Measurements from ENCODE around the gene SPECC1. TPM values are rescaled to one million over a fixed set of nuclear protein-coding genes. Genes with fewer than 3 reads are reported as not detected.
A peak's percentile ranks its signal among the peaks of the same experiment; 100 is the strongest.

SPECC1 gene
- total RNA-seq, 6 donors from 2014 or later: 21.8 to 65.0 (median 33.9) TPM

GRCh38 chr17:20067711-20068110 lies 58.6 kb downstream of the SPECC1 start:
- peaks cover 8 to 19% (median 17%) of the 10 kb centered on the region in 4 donors for H3K4me1 ChIP-seq
- DNase-seq (no peak), ATAC-seq (ENCODE audit: low FRiP score in 2 of 2) (no peak)
- 82 to 86% methylated on average over 4 of the region's 4 CpGs for WGBS, 2 donors
- no peak overlapping the region for H3K4me3 ChIP-seq
- H3K36me3 ChIP-seq: no peaks in the 10 kb centered on the region
- H3K27me3 ChIP-seq: no peaks in the 10 kb centered on the region
- no peak overlapping the region for H3K27ac ChIP-seq
- H3K9me3 ChIP-seq: no peaks in the 10 kb centered on the region
- TF ChIP-seq EP300 (IDR thresholded peaks at IDR 0.05) (no peak), POLR2A (IDR thresholded peaks at IDR 0.05) (no peak), CTCF (IDR thresholded peaks at IDR 0.05) (no peak), POLR2AphosphoS5 (IDR thresholded peaks at IDR 0.05) (no peak)

GRCh38 chr17:20068445-20068844 lies 59.3 kb downstream of the SPECC1 start:
- H3K27ac ChIP-seq: no peak overlapping the region
- no peak for ATAC-seq (ENCODE audit: low FRiP score in 2 of 2)
- no peak for TF ChIP-seq POLR2A (IDR thresholded peaks at IDR 0.05)
- TF ChIP-seq POLR2AphosphoS5 (IDR thresholded peaks at IDR 0.05): no peak
- TF ChIP-seq CTCF (IDR thresholded peaks at IDR 0.05): no peak
- no peak for TF ChIP-seq EP300 (IDR thresholded peaks at IDR 0.05)
- H3K9me3 ChIP-seq: no peaks in the 10 kb centered on the region
- DNase-seq: no peak
- no peak overlapping the region for H3K4me3 ChIP-seq
- H3K4me1 ChIP-seq: peaks cover 9 to 22% (median 13%) of the 10 kb centered on the region in 4 donors
- no peaks in the 10 kb centered on the region for H3K27me3 ChIP-seq
- 85 to 86% methylated on average over 3 of the region's 3 CpGs for WGBS, 2 donors
- H3K36me3 ChIP-seq: no peaks in the 10 kb centered on the region

GRCh38 chr17:20071824-20072691 lies 62.9 kb downstream of the SPECC1 start:
- ATAC-seq (ENCODE audit: low FRiP score in 2 of 2) (peak in 1 of 2 donors; percentile 46), DNase-seq (peak in 1 of 2 donors; percentile 54)
- Histone ChIP-seq H3K4me1 (peaks cover 0 to 13% (median 5%) of the 10 kb centered on the region in 4 donors), H3K36me3 (no peaks in the 10 kb centered on the region), H3K27me3 (no peaks in the 10 kb centered on the region), H3K27ac (no peak overlapping the region), H3K9me3 (no peaks in the 10 kb centered on the region), H3K4me3 (no peak overlapping the region)
- TF ChIP-seq POLR2A (IDR thresholded peaks at IDR 0.05) (no peak), EP300 (IDR thresholded peaks at IDR 0.05) (no peak), CTCF (IDR thresholded peaks at IDR 0.05) (no peak), POLR2AphosphoS5 (IDR thresholded peaks at IDR 0.05) (no peak)
- 82 to 94% methylated on average over 2 to 4 of the region's 4 CpGs for WGBS, 2 donors

GRCh38 chr17:20072692-20072992 lies 63.5 kb downstream of the SPECC1 start:
- DNase-seq (no peak), ATAC-seq (ENCODE audit: low FRiP score in 2 of 2) (no peak)
- peak overlapping the region in 2 of 4 donors; percentile 4 to 43 for H3K27ac ChIP-seq
- 69 to 71% methylated on average over 3 of the region's 3 CpGs for WGBS, 2 donors
- no peaks in the 10 kb centered on the region for H3K36me3 ChIP-seq
- H3K4me1 ChIP-seq: peaks cover 0 to 13% (median 5%) of the 10 kb centered on the region in 4 donors
- H3K9me3 ChIP-seq: no peaks in the 10 kb centered on the region
- TF ChIP-seq POLR2A (IDR thresholded peaks at IDR 0.05) (no peak), CTCF (IDR thresholded peaks at IDR 0.05) (no peak), POLR2AphosphoS5 (IDR thresholded peaks at IDR 0.05) (no peak), EP300 (IDR thresholded peaks at IDR 0.05) (no peak)
- H3K27me3 ChIP-seq: no peaks in the 10 kb centered on the region
- no peak overlapping the region for H3K4me3 ChIP-seq
